GM19395 (cell line): ENCODE results near the gene DYNC2I2.
"Not testable (repeated sequence)": the region's sequence is repeated elsewhere in the genome, so short reads cannot be mapped to it uniquely, and the experiment has no call there.

ENCODE experiments used
- ATAC-seq: cut with Tn5 transposase; IDR thresholded peaks from one replicate; pipeline ENCODE4 v1.9.1; 2021; ENCODE audit warnings: mild to moderate bottlenecking, moderate library complexity; ENCODE audit not compliant: unreplicated experiment

The DYNC2I2 gene

DNA sequence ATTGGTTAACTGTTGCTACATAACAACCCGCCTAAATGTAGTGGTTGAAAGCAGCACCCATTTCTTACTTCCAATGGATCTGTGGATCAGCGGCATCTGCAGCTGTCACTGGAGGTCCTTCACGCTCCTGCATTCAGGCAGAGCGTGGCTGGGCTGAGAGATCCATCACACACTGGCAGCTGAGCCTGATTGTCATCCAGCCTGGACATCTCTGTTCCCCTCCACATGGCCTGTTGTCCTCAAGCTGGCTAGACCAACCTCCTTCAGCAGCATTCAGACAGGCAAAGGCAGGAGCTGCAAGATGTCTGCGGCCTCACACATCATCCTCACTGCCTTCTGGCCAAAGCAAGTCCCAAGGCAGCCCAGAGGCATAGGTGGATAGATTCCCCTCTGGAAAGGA is 36.9 kb downstream of the DYNC2I2 start:
- ATAC-seq, result no peak

DNA sequence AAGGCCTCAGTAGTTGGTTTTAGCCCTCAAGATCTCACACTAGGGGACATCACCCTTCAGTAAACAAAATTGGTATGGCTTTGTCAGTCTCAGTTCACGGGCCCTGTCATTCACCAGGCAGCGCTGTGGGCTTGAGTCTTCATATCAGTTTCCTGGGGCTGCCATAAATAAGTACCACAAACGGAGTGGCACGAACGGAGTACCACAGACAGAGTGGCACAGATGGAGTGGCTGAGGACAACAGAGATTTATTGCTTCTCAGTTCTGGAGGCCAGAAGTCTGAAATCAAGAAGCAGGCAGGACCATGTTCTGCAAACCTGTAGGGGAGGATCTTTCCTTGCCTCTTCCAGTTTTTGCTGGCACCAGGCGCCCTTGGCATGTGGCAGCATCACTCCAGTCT is 37.5 kb downstream of the DYNC2I2 start:
- ATAC-seq, result no peak

DNA sequence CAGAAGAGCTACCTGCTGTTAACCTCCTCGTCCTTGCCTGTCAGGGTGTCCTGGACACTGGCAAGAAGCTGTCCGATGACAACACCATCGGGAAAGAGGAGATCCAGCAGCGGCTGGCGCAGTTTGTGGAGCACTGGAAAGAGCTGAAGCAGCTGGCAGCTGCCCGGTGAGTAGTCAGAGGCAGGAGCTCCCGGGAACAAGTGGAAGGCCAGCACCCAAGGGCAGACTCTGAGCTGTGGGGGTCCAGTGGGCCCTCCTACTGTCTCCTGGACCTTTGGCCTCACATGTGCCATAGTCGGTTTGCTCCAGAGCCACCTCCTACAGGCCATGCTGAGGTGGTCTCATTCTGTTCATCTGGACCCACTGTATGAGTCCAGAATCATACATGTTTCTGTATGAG is 38.7 kb downstream of the DYNC2I2 start:
- no peak for ATAC-seq

DNA sequence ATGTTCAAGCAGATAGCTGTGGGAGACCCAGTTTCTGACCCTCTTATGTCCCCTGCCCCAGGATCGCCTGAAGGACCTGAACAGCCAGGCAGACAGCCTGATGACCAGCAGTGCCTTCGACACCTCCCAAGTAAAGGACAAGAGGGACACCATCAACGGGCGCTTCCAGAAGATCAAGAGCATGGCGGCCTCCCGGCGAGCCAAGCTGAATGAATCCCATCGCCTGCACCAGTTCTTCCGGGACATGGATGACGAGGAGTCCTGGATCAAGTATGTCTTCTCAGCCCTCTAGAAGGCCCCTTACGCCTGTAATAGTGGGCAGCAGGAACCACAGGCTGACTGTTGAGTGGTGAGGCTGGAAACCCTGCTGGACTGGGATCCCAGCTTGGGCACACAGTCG is 41.1 kb downstream of the DYNC2I2 start:
- ATAC-seq, result no peak

DNA sequence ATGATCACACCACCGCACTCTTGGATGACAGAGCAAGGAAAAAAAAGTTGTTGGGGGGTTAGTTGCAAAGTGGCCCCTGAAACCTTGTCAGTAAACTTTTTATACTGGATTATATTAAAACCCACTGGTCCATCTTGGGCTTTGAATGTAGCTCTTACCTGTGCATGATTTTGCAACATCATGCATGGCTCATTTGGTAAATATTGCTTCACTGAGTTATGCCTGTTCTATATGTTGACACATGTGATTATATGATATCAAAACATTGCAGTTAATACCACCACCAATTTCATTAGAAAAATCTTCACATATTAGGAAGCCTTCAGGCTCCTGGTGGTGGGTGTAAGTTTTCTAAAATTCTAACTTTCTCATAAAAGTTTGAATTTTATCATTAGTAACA is 41.9 kb downstream of the DYNC2I2 start:
- ATAC-seq, result no peak

DNA sequence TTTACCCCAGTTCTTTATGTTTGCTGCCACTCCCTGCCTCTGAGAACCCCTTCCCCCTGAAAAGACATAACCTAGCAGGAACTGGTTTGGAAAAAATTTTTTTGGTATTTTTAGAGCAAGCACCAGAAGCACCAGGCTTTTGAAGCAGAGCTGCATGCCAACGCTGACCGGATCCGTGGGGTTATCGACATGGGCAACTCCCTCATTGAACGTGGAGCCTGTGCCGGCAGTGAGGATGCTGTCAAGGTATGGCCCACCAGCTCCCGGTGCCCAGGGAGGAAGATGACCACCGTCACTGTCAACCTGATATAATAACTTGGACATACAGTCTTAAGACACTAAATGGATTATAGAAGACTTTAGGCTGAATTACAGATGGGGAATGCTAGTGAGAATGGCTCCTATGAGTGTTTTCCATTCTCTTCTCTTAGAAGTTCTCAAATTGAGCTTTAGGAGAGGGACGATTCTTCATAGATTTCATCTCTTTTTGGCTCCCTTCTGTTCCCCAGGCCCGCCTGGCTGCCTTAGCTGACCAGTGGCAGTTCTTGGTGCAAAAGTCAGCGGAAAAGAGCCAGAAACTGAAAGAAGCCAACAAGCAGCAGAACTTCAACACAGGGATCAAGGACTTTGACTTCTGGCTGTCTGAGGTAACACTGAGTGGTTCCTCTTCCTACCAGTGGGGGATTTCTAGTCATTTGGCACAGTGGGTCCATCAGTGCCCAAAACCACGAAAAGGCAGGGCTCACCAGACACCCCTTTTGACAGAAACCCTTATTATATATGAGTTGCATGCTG is 44.9 kb downstream of the DYNC2I2 start:
- no peak for ATAC-seq

DNA sequence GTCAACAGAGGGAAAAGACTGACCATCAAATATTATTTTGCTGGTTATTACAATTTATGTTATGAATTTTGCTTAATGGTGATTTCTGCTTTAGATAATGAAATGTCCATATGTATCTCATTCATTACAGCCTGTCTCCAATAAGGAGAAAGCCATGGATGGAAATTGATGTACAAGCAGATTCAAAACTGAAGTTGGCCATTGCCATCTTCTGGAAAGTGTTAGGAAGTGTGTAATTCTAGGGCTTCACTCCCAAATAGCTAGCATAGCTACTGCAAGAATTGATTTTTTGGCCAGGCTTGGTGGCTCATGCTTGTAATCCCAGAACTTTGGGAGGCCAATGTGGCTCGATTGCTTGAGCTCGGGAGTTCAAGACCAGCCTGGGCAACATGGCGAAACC is 45.8 kb downstream of the DYNC2I2 start:
- no peak for ATAC-seq

DNA sequence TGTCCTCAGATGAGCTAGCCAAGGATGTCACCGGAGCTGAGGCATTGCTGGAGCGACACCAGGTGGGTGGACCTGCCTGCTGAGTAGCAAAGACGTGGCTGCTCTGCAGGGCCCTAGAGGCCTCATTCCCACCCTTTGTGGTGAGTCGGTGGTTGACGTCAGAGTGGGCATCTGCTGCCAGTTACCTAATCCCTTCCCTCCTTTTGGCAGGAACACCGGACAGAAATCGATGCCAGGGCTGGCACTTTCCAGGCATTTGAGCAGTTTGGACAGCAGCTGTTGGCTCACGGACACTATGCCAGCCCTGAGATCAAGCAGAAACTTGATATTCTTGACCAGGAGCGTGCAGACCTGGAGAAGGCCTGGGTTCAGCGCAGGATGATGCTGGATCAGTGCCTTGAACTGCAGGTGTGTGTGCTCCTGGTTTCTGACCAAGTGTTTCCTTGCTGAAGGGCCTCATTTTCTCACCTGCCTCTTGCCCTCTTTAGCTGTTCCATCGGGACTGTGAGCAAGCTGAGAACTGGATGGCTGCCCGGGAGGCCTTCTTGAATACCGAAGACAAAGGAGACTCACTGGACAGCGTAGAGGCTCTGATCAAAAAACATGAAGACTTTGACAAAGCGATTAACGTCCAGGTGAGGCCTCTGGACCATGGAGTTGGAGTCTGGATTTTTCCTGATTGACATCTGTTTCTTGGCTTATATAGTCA is 48.9 kb downstream of the DYNC2I2 start:
- ATAC-seq, result no peak

DNA sequence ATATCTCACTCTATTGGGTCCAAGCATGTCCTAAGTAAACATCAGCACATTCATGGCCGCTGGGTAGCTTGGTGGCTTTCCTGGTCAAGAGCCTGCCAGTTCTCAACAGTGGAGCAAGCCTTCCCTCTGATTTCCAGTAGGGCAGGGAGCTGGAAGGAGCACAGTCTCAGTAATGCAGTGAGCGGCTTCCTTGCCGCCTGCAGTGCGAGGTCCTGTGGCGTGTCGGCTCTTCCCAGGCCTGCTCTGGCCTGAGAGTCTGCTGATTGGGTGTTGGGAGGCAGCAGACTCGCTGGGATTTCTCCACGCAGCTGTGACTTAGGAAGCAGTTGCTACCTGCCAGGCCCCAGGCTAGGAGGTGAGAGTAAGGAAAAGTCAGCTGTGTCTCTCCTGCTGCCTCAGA is 53.0 kb downstream of the DYNC2I2 start:
- no peak for ATAC-seq

DNA sequence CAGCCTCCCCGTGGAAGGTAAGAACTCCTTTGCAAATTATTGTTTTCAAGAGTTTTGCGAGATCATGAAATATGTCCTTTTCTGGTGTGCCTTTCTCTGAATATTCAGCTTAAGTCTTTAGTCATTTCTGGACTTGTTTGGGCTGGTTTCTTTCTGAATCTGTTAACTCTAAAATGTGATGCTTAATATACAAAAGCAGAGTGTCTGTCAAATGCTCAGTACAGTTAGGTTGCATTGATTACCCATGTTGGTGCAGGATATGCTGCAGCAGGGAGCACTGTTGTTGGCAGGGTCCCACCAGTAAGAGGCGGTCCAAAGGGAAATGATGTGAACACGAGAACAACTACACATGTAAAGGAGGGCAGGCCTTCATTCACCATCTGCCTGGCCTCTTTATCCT is 56.5 kb downstream of the DYNC2I2 start:
- ATAC-seq, result no peak

DNA sequence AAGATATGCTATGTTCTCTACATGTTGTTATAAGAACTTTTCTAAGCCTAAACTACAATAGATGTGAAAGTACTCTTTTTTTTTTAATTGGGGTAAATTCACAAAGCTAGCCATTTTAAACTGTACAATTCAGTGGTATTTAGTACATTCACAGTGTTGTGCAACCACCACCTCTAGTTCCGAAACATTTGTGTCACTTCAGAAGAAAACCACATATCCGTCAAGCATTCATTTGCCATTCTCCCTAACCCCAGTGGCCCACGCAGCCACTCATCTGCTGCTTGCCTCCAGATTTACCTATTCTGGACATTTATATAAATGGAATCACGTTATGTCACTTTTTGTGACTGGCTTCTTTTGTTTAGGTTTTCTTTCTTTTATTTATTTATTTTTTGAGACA is 61.2 kb downstream of the DYNC2I2 start:
- ATAC-seq, result no peak

DNA sequence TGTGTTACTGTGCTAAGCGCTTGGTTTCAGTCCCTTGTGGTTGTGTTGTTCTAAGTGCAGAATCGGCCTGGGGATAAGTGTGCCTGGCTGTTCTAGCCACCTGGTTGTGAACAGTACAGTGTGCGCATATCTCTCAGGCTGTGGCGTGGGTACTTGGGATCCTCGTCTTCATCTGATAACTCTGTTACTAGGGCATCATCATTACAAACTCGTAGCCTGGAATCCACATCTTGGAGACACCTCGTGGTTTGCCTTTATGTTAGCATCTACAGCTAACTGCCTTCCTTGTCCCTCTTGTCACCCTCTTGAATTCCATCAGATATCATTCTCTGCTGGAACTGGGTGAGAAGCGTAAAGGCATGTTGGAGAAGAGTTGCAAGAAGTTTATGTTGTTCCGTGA is 62.8 kb downstream of the DYNC2I2 start:
- ATAC-seq, result no peak

DNA sequence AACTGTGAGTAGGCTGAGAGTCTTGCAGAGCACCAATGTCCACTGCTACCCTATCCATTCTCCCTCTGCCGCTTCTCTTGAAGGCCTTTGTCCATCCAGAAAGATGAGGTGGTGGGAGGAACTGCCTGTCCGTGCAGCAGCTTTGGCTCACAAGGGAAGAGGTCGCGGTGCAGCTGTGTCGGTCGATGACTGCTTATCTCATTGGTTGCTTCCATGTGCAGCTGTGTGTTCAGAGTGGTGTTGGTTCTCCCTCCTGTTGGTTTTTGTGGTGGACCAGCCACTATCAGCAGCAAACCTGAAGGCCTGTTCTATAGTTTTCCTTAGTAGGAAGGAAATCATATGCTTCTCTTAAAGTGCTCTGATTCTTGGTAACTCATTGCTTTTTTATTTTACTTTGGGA is 63.6 kb downstream of the DYNC2I2 start:
- no peak for ATAC-seq

DNA sequence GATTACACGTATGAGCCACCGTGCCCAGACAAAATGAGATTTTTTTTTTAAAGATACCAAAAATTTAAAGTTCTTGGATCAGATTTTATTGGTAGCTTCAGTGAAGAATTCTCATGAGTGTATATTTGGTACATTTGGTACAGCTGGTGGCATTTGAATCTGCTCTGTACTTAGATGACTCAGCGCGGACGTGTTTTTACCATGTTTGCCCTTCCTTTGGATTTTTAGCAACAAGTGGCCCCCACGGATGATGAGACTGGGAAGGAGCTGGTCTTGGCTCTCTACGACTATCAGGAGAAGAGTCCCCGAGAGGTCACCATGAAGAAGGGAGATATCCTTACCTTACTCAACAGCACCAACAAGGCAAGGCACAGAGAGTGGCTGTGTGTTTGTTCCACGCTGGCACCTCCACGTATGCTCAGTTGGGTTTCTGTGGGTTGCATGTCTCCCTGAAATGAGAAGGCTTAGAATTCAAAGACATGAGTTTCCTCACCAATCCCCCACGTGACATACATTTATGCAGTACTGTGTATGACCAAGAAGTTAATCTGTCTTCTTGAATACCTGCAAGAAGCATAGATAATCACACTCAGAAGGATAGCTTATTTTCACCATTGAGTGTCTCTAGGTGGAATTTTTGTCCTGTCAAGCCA is 67.9 kb downstream of the DYNC2I2 start:
- ATAC-seq, result no peak

DNA sequence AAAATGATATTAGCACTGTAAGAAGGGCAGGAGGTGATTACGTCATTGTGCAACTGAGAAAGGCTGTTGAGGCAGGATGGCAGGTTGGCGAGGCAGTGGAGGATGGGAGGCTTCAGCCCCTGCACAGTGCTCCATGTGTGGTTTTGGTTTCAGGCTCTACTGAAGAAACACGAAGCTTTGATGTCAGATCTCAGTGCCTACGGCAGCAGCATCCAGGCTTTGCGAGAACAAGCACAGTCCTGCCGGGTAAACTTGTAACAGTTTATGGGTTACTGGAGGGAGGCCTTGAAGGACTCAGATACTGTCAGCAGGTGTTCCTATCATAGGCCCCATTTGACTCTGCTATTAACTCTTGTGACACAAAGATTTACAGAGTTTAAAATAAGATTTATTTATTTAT is 69.2 kb downstream of the DYNC2I2 start:
- ATAC-seq, result no peak

DNA sequence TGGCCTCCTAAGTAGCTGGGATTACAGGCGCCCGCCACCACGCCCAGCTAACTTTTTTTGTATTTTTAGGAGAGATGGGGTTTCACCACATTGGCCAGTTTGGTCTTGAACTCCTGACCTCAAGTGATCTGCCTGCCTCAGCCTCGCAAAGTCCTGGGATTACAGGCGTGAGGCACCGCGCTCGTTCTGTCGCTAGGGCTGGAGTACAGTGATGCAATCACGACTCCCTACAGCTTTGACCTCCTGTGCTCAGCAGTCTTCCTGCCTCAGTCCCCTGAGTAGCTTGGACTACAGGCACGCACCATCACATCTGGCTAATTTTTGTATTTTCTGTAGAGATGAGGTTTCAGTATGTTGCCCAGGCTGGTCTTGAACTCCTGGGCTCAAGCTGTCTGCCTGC is 69.7 kb downstream of the DYNC2I2 start:
- ATAC-seq, result not testable (repeated sequence)

DNA sequence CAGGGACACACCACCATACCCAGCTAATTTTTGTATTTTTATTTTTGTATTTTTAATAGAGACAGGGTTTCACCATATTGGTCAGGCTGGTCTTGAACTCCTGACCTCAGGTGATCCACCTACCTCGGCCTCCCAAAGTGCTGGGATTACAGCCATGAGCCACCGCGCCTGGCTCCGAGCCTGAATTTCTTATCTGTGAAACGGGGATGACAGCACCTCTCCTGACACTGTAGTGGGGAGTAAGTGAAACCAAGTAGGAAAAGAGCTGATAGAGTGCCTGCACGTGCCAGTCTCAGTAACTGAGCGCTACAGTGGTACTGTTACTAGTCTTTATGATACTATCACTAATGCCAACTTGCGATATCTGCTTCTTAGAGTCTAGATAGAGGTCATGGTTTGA is 71.5 kb downstream of the DYNC2I2 start:
- ATAC-seq, result not testable (repeated sequence)
